ENCODE data around the gene CCDC170.
A peak's percentile ranks its signal among the peaks of the same experiment; 100 is the strongest.
"Not testable (repeated sequence)": the region's sequence is repeated elsewhere in the genome, so short reads cannot be mapped to it uniquely, and the experiment has no call there.

Gene CCDC170, protein sequence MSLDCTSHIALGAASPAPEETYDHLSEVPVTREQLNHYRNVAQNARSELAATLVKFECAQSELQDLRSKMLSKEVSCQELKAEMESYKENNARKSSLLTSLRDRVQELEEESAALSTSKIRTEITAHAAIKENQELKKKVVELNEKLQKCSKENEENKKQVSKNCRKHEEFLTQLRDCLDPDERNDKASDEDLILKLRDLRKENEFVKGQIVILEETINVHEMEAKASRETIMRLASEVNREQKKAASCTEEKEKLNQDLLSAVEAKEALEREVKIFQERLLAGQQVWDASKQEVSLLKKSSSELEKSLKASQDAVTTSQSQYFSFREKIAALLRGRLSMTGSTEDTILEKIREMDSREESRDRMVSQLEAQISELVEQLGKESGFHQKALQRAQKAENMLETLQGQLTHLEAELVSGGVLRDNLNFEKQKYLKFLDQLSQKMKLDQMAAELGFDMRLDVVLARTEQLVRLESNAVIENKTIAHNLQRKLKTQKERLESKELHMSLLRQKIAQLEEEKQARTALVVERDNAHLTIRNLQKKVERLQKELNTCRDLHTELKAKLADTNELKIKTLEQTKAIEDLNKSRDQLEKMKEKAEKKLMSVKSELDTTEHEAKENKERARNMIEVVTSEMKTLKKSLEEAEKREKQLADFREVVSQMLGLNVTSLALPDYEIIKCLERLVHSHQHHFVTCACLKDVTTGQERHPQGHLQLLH

DNA sequence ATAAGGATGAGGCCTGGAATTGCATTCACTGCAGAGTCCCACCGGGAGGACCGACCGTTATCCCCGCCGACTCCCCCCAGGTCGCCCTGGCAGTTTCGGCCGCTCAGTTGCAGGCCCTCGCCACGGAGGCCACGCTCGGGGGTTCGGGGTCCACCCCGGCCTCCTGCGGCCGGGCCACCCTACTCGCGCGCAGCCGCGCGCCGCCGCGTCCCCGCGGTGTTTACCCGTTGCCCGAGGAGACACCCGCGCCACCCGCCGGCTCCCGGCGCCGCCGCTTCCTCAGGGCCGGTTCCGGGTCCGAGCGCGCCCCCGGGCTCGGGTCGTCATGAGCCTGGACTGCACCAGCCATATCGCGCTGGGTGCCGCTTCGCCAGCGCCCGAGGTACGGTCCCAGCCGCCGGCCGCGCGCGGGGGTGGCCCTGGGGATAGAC is at the start of gene CCDC170:
CCDC170 (plus strand) TSS at position 214 of the 431 bp plus-strand sequence; CDS start at position 326, 112 bp downstream.
- peak; percentile 14 for DNase-seq

DNA sequence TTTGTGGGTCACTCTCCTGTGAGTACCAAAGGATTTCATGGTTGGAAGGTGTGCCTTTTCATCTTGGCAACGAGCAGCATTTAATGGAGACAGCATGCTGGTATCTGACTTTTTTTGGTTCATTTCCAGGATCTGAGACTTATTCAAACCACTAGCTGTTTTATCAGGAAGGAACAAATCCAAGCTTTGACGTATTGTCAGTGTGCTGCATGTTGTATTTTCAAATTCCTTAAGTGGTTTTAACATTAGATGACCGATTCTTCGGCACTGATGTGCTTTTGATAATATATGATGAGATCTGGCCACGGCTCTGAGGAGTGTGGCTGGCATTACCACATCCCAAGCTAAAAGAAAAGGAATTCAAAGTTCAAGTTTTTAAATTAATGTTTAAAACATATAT is 48.3 kb upstream of the CCDC170 start:
- DNase-seq: peak; percentile 76

DNA sequence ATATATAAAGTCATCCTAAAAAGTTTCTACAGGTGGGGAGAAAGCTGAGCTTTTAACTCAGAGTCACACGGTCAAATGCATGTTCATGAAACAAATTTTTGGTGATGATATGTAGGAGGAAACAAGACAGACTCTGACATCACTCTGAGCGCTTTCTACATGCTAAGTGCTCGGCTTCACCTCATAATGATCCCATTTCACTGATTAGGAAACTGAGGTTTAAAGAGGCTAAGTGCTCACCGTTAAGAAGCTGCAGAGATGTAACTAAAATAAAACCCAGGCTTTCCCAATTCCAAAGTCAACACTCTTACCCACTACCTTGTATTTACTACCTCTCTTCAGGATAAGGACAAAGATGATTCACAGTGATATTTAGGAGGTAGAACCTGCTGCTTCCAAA is 46.6 kb upstream of the CCDC170 start:
- DNase-seq: no peak

DNA sequence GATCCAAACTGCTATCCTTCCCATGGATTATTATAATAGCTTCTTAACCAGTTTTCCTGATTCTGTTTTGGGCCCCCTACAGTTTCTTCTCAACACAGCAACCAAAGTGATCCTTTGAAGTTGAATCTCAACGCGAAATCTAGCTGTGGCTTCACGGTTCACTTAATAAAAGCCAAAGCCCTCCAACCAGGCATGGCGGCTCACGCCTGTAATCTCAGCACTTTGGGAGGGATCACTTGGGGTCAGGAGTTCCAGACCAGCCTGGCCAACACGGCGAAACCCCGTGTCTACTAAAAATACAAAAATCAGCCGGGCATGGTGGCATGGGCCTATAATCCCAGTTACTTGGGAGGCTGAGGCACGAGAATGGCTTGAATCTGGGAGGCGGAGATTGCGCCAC is 45.2 kb upstream of the CCDC170 start:
- no peak for DNase-seq

DNA sequence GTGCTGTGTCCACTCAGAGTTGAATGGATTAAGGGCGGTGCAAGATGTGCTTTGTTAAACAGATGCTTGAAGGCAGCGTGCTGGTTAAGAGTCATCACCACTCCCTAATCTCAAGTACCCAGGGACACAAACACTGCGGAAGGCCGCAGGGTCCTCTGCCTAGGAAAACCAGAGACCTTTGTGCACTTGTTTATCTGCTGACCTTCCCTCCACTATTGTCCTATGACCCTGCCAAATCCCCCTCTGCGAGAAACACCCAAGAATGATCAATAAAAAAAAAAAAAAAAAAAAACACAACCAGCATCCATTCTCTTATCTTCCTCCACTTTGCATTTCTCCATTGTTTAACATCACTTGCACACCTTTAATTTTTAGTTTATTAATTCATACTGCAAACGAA is 42.9 kb upstream of the CCDC170 start:
- DNase-seq: not testable (repeated sequence)

DNA sequence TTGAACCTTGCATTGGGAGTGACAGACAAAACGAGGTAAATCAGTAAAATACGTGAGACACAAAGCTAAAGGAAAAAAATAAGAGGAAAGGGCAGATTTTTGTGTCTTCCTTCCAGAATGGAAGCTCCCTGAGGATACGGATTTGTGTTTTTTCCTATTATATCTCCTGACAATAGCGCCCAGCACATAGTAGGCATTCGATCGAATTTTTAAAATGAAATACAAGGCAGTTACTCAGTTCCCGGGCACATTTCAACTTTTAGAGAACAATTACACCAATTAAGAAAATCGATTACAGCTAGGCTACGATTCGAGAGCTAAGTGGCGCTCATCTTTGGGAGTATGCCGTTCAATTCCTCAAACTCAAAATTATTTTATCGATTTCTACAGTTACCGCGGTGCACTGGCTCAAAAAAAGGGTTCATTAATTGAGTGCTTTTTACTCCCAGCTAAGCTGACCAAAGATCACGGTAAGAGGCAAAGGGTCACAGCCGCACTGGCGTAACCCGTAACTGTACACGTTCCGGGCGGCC is 42.3 kb upstream of the CCDC170 start:
- DNase-seq: no peak

DNA sequence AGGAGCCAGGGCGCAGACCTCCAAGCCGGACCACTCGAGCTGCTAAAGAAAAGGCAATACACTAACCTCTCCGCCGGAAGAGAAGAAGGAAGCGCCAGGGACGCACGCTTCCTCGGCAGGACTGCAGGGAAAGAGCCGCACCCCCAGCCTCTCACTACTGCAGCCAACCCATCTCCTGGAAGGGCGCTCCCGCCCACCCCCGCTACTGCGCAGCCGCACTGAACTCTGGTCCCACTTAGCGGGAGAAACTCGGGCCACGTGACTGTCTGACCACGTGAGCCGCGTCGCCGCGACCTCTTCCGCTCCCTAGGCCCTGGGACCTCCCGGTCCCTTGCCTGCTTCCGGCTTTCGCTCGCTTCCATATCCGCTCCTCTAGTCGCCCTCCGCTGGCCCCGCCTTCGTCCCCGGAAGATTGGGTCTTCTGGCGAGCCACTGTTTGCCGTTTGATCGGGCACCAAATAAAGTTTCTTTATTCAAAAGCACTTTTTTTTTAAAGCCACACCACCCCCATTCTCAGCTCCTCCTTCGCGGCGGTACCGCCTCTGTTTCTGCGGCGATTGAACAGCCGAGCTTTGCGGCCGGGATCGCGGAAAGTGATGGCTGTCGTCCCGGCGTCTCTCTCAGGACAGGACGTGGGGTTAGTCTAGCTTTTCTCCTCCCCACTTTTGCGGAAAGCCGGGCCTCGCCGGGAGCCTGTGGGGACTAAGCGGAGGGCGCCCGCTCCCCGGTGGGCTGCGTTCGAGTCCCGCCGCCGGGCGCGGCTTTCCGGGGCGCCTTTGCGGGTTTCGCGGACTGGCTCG is 41.7 kb upstream of the CCDC170 start, which contains the start of gene RMND1:
RMND1 (minus strand) TSS at position 177 of the 800 bp plus-strand sequence. CDS start 6,315 bp downstream, outside the sequence.
- DNase-seq: peak; percentile 100

DNA sequence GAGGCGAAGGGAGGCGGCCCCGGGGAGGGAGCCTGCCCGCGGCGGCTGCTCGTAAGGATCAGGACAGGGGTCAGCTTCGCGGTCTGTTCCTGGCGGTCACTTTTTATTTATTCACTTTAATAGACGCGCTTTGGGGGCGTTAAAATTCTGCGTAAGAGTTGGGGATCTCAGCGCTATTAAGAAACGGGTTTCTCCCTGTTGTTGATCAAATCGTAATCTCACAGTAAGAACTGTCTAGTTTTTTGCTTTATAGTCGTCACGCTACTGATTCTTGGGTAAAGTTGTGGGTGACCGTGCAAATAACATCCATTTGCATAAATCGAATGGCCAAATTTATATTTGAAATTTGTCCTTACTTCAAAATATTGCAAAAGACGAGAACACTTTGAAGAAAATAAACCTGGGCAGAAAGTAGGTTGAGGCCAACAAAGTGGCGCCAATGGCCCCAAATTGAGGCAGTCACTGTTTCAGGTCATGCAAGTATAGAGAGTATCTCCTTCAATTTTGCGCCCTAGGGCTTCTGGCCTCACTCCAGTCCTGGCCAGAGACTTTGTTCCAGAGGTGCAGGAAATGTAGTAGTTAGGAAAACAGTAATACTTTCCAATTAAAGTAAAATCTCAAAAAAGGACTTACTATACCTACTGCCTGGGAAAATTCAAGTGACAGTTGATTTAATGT is 40.9 kb upstream of the CCDC170 start:
- peak; percentile 15 for DNase-seq

DNA sequence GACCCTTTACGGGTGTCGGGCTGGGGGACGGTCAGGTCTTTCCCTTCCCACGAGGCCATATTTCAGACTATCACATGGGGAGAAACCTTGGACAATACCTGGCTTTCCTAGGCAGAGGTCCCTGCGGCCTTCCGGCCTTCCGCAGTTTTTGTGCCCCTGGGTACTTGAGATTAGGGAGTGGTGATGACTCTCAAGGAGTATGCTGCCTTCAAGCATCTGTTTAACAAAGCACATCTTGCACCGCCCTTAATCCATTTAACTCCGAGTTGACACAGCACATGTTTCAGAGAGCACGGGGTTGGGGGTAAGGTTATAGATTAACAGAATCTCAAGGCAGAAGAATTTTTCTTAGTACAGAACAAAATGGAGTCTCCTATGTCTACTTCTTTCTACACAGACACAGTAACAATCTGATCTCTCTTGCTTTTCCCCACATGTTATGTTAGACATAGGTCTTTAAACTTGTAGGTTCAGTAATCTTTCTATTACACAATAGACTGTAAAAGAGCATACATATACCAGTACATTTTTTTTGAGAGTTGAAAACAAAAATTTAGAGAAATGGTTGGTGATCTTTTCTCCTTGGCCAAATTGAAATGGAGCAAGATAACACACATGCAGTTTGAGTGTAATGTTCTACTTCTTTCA is 37.9 kb upstream of the CCDC170 start:
- DNase-seq: not testable (repeated sequence)

DNA sequence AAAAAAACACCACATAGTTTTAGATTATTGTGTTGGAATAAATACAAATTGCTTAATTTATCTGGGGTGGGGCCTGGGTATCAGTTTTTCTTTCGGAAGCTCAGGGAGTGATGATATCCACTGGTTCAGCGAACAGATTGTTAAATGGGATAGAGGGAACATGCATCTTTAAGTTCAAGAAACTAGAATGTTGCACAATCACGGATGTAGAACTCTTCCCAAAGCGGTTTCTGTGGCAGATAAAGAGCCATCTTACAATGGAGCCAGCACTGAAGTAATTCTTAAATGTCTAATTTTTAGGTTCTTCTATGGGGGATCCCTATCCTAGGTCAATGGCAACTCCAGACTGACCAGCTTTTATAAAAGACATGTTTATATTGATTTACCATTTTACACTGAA is 32.1 kb upstream of the CCDC170 start:
- no peak for DNase-seq

DNA sequence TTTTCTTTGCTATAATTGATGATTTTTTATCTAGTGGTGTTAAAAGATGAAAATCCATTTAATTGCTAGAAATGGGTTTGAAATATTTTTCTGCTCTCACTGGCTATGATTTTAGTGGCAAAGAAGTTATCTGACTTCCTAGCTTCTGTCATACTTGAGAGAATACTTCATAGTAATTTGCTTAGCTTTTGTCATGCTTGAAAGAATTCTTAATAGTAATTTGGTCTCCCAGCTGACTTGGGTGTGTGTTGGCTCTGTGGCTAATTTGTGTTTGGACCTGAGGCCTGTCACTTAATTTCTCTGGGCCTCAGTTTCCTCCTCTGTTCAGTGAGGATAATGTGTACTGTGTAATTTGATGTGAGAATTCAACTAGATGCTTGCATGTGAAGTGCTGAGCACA is 29.1 kb upstream of the CCDC170 start:
- DNase-seq: no peak

DNA sequence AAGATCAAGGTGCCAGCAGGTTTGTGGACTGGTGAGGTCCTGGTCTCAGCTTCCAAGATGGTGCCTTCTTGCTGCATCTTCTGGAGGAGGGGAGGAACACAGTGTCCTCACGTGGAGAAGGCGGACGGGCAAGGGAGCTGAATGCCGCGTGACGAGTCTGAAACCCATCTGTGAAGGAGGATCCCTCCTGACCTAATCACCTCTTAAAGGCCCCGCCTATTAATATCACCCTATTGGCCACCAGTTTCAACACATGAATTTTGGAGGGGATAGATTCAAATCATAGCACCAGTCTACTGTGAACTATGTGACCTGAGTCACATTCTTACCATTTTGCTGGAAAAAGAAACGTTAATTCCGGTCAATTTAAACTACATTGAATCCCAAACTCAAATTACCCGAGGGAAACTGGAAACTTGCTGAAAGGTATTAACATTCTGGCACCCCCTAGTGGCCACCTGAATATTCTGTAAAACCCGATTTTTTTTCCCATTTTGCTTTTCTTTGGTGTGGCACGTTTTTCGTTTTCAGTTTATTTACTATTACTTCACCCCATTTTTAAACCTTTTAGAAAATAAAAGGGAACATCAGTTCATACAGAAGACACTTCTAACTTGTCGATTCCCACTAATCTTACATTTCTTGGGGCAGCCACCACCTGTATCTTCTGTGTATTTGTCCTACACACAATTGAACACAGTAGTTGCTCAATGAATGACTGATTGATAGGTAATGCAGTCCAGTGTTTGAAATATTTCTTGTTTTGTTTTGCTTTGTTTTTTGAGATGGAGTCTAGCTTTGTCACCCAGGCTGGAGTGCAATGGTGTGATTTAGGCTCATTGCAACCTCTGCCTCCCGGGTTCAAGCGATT is 17.9 kb upstream of the CCDC170 start:
- peak; percentile 46 for DNase-seq

DNA sequence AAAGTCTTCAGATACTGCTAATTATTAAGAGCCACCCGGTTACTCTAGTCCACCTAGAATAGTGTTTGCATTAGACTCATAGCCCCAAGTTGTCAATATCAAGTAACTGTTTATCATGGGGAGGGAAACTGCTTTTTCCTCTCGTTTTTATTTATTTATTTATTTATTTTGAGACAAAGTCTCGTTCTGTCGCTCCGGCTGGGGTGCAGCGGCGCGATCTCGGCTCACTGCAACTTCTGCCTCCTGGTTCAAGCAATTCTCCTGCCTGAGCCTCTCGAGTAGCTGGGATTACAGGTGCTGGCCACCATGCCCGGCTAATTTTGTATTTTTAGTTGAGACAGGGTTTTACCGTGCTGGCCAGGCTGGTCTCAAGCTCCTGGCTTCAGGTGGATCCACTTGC is 16.1 kb upstream of the CCDC170 start:
- DNase-seq: no peak

DNA sequence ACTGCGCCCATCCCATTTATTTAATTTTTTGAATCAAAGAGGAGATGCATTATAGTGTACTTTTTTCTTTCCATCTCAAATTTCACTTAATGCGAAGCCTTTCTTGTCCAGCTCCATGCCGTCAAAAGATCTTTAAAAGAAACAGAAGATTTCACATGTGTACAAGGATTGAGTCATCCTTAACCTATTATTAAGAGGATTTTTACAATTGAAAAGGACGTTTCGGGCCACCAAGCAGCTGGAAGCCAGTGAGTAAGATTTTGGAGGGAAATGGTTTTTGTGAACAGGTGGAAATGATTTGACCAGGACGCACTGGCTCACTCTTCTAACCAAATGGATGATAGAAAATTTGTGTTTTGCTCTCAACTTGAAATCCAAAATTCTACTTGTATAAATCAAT is 15.1 kb upstream of the CCDC170 start:
- peak; percentile 2 for DNase-seq

DNA sequence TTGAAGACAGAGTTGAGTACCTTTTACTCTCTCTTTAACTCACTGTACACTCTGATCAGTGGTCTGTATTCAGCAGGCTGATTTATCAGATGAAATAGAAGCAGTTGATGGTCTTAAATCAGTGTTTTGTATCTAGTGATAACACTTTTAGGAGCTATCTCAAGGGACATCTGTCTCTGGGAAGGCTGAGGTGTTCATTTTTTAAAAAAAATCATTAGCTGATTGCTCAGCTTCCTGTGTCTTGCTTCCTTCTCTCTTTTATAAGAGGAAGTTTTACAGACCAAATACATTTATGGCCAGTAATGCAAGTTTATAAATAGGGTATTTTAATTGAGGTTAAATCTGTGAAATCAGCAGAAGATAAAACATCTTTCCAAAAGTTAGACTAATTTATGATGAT is 12.0 kb upstream of the CCDC170 start:
- DNase-seq: peak; percentile 36

DNA sequence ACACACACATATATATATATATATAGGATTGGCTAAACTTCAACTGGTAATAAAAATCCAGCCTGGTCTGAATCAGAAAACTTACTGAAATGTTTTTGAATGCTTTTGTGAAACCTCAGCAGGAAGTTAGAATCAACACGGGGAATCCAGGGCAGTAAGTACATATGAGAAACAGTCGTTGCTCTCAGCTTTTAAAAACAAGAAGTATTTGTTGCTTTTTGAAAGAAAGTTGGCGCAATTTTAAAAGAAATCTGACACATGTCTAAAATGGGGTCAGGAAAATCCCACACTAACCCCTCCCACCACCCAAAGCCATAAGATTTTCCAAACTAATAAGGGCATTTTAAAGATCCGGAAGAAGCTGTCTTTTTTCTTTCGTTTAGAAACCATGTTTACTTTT is 11.5 kb upstream of the CCDC170 start:
- DNase-seq: peak; percentile 67

DNA sequence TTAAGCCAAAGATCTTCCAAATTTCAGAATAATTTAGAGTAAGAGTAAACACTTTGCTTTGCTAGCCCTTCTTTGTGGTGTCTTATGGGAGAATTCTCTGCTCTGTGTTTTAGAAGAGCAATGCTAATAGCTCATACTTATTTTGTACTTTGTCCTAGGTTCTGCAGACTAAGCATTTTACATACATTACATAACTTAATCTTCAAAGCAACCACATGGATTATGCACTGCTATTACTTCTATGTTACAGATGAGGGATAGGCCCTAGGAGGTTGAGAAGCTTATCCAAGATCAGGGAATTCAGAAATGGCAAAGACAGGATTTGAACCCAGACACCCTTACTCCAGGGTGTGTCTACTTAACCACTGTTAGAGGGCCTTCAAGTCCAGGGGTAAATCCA is 9.8 kb upstream of the CCDC170 start:
- no peak for DNase-seq

DNA sequence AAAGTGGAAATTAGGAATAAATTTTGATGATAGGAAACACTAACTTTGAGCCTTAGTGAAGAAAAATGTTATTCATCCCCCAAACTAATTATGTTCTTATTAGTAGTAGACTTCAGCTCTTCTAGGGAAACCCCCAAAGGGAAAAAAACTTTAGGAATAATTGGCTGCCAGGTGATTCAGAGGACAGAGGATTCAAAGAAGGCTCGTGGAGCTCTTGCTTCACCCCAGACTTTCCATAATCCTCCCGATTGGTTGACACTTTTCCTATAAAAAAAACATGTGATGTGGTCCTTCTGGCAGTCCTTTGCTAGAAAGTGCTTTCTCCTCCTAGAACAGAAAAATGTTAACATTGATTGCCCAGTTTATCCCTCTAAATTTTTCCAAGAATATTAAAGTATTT is 5.6 kb upstream of the CCDC170 start:
- DNase-seq: peak; percentile 3

DNA sequence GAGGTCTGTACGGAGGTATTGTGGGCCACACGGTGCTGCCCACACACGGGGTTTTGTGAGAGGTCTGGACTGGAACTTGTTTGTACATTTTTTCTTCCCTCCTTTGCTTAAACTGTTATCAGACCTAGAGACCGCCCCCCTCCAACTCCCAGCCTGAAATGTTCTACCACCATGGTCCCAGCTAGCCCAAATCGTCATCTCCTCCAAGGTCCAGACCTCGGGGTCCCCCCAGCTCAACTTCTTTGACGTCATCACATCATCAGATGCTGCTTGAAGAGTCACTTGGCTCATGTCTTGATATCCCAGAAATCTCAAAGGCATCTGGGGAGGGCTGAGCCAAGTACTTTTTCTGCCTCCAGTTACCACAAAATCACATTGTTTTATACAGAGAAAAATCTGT is 2.8 kb upstream of the CCDC170 start:
- DNase-seq: no peak

DNA sequence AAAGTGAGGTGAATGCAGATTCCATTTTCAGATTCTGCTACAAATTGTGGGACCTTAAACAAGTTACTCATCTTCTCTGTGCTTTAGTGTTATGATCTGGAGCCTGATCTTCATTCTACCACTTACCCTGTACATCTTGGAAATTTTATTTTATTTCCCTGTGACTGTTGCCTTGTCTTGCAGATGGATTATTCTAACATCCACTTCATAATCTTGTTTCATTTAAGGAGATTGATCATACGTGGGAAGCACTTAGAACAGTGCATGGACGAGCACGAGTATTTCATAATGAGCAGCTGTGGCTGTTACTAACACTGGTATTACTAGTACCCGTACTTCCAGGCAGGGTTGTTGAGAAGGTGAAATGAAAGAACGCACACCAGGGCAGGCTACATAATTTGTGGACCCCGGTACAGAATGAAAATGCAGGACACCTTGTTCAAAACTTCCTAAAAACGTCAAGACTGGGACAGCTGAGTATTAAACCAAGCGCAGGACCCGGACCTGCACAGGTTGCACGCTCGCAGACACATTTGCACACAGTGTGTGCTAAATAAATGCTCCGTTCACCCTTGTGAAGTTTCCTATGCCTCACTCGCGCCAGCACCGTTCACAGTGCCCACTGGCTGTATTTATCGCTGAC is 535 bp upstream of the CCDC170 start:
- peak; percentile 6 for DNase-seq

Measured in fibroblast of skin of right quadriceps (primary cell).